Neural cell (in vitro differentiated cells): ENCODE data around the gene ANGPTL7. TPM values are rescaled to one million over a fixed set of nuclear protein-coding genes. Genes with fewer than 3 reads are reported as not detected.

Experiments
- H2AFZ ChIP-seq: fragments of 200-600, 300-800 bp; sonication (generic), shearing (Covaris generic); 2 replicates; pipeline ENCODE4 v1.6.0; 2014; ENCODE audit warnings: low read depth, mild to moderate bottlenecking, antibody characterized with exemption, low read length, moderate library complexity
- H3F3A ChIP-seq: fragments of 200-600 bp; shearing (Covaris generic); 2 replicates; pipeline ENCODE4 v1.6.1; 2016; ENCODE audit warnings: mild to moderate bottlenecking, moderate library complexity, mixed read lengths, antibody characterized with exemption, low read length; ENCODE audit not compliant: insufficient read depth, poor library complexity, severe bottlenecking
- H3K27ac ChIP-seq: fragments of 200-600, 300-800 bp; sonication (generic), shearing (Covaris generic); 2 replicates; pipeline ENCODE4 v1.5.1; 2014; ENCODE audit warnings: mild to moderate bottlenecking, low read length, moderate library complexity
- H3K27me3 ChIP-seq: fragments of 300-800, 200-600 bp; sonication (generic), shearing (Covaris generic); 2 replicates; pipeline ENCODE4 v1.6.0; 2014; ENCODE audit warnings: mild to moderate bottlenecking, low read depth, low read length, moderate library complexity; ENCODE audit not compliant: insufficient read depth
- H3K36me3 ChIP-seq: fragments of 300-800, 200-600 bp; sonication (generic), shearing (Covaris generic); 2 replicates; pipeline ENCODE4 v1.5.1; 2014; ENCODE audit warnings: mild to moderate bottlenecking, antibody characterized with exemption, low read length, moderate library complexity; ENCODE audit not compliant: insufficient read depth
- H3K4me2 ChIP-seq: fragments of 300-800, 200-600 bp; sonication (generic), shearing (Covaris generic); 2 replicates; pipeline ENCODE4 v1.6.0; 2014; ENCODE audit warnings: mild to moderate bottlenecking, low read length
- H3K4me3 ChIP-seq: fragments of 300-800, 200-600 bp; sonication (generic), shearing (Covaris generic); 2 replicates; pipeline ENCODE4 v1.5.1; 2014; ENCODE audit warnings: mild to moderate bottlenecking, low read length, moderate library complexity
- H3K79me2 ChIP-seq: fragments of 200-600 bp; shearing (Covaris generic); replicated peaks from 2 replicates; pipeline ENCODE4 v1.6.0; 2014; ENCODE audit warnings: mild to moderate bottlenecking, low read length, moderate library complexity; ENCODE audit not compliant: insufficient read depth
- H3K9ac ChIP-seq: fragments of 300-800, 200-600 bp; sonication (generic), shearing (Covaris generic); 2 replicates; pipeline ENCODE4 v1.6.1; 2016; ENCODE audit warnings: mild to moderate bottlenecking, low read length, mixed read lengths
- H3K9me2 ChIP-seq: fragments of 200-600 bp; shearing (Covaris generic); 2 replicates; pipeline ENCODE4 v1.6.1; 2016; ENCODE audit warnings: mild to moderate bottlenecking, low read length, mixed read lengths; ENCODE audit not compliant: insufficient read depth
- H3K9me3 ChIP-seq: fragments of 200-600, 300-800 bp; sonication (generic), shearing (Covaris generic); 2 replicates; pipeline ENCODE4 v1.6.1; 2016; ENCODE audit warnings: mild to moderate bottlenecking, mixed run types, low read length, moderate library complexity, mixed read lengths
- H4K20me1 ChIP-seq: fragments of 200-600 bp; shearing (Covaris generic); 2 replicates; pipeline ENCODE4 v1.6.1; 2016; ENCODE audit warnings: mild to moderate bottlenecking, mixed run types; ENCODE audit not compliant: insufficient read depth
- CTCF ChIP-seq: fragments of 450-650 bp; IDR thresholded peaks from 2 replicates; pipeline ENCODE4 v1.5.1; 2014; ENCODE audit warnings: antibody characterized with exemption, mild to moderate bottlenecking, moderate library complexity; ENCODE audit not compliant: poor library complexity, severe bottlenecking
- EP300 ChIP-seq: fragments of 450-650 bp; conservative IDR thresholded peaks from 2 replicates; pipeline ENCODE4 v1.6.1; 2014; ENCODE audit warnings: antibody characterized with exemption, mild to moderate bottlenecking, moderate library complexity; ENCODE audit not compliant: poor library complexity, severe bottlenecking
- EZH2 ChIP-seq: fragments of 200-600, 300-800 bp; shearing (Covaris generic), sonication (generic); IDR thresholded peaks from 2 replicates; pipeline ENCODE4 v1.6.1; 2014; ENCODE audit warnings: antibody characterized with exemption, low read length, borderline replicate concordance, mild to moderate bottlenecking; ENCODE audit not compliant: insufficient read depth, poor library complexity, severe bottlenecking
- MXI1 ChIP-seq: fragments of 450-650 bp; conservative IDR thresholded peaks from 2 replicates; pipeline ENCODE4 v1.6.1; 2014; ENCODE audit warnings: antibody characterized with exemption, mild to moderate bottlenecking; ENCODE audit not compliant: poor library complexity, severe bottlenecking
- POLR2AphosphoS5 ChIP-seq: IDR thresholded peaks from 2 replicates; pipeline ENCODE4 v1.6.1; 2012
- RAD21 ChIP-seq: fragments of 450-650 bp; conservative IDR thresholded peaks from 2 replicates; pipeline ENCODE4 v1.6.1; 2014; ENCODE audit warnings: antibody characterized with exemption, mild to moderate bottlenecking, moderate library complexity
- SMC3 ChIP-seq: fragments of 450-650 bp; conservative IDR thresholded peaks from 2 replicates; pipeline ENCODE4 v1.6.1; 2014; ENCODE audit warnings: antibody characterized with exemption, mild to moderate bottlenecking, moderate library complexity; ENCODE audit not compliant: poor library complexity
- TAF1 ChIP-seq: IDR thresholded peaks from 2 replicates; pipeline ENCODE4 v1.6.1; 2012; ENCODE audit warnings: low read depth
- polyA plus RNA-seq: library from polyadenylated mRNA; depleted of rRNA; stranded (reverse); fragments of >200 nt; gene quantifications from 2 replicates; pipeline ENCODE4 v1.2.3, GENCODE V29; 2014
- TF ChIP-seq, protein P1 (sequence below): IDR thresholded peaks from 2 replicates; pipeline ENCODE4 v1.6.1; 2012; ENCODE audit warnings: borderline replicate concordance

The ANGPTL7 gene
- polyA plus RNA-seq, 1 donor from 2014 or later: not detected

GRCh38 chr1:11151114-11151513, 38.0 kb upstream of the ANGPTL7 start:
- H3K27me3 ChIP-seq: no peaks in the 10 kb centered on the region
- no peak overlapping the region for H3K4me2 ChIP-seq
- TF ChIP-seq MXI1 (no peak), EZH2 (no peak), RAD21 (no peak)
- TF ChIP-seq, protein P1, sequence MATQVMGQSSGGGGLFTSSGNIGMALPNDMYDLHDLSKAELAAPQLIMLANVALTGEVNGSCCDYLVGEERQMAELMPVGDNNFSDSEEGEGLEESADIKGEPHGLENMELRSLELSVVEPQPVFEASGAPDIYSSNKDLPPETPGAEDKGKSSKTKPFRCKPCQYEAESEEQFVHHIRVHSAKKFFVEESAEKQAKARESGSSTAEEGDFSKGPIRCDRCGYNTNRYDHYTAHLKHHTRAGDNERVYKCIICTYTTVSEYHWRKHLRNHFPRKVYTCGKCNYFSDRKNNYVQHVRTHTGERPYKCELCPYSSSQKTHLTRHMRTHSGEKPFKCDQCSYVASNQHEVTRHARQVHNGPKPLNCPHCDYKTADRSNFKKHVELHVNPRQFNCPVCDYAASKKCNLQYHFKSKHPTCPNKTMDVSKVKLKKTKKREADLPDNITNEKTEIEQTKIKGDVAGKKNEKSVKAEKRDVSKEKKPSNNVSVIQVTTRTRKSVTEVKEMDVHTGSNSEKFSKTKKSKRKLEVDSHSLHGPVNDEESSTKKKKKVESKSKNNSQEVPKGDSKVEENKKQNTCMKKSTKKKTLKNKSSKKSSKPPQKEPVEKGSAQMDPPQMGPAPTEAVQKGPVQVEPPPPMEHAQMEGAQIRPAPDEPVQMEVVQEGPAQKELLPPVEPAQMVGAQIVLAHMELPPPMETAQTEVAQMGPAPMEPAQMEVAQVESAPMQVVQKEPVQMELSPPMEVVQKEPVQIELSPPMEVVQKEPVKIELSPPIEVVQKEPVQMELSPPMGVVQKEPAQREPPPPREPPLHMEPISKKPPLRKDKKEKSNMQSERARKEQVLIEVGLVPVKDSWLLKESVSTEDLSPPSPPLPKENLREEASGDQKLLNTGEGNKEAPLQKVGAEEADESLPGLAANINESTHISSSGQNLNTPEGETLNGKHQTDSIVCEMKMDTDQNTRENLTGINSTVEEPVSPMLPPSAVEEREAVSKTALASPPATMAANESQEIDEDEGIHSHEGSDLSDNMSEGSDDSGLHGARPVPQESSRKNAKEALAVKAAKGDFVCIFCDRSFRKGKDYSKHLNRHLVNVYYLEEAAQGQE: no peak
- no peak overlapping the region for H2AFZ ChIP-seq
- H3K9me3 ChIP-seq: no peaks in the 10 kb centered on the region
- H3F3A ChIP-seq: no peaks in the 10 kb centered on the region
- no peaks in the 10 kb centered on the region for H3K79me2 ChIP-seq
- no peak overlapping the region for H3K27ac ChIP-seq
- H3K9me2 ChIP-seq: no peaks in the 10 kb centered on the region
- no peaks in the 10 kb centered on the region for H4K20me1 ChIP-seq
- H3K36me3 ChIP-seq: no peaks in the 10 kb centered on the region
- H3K9ac ChIP-seq: no peak overlapping the region
- no peak overlapping the region for H3K4me3 ChIP-seq

GRCh38 chr1:11151826-11152612, 37.1 kb upstream of the ANGPTL7 start:
- Histone ChIP-seq H3K9ac (no peak overlapping the region), H3K9me2 (no peaks in the 10 kb centered on the region), H3K4me2 (no peak overlapping the region), H4K20me1 (no peaks in the 10 kb centered on the region), H3F3A (no peaks in the 10 kb centered on the region), H3K27ac (no peak overlapping the region), H3K36me3 (no peaks in the 10 kb centered on the region), H2AFZ (no peak overlapping the region), H3K9me3 (no peaks in the 10 kb centered on the region), H3K4me3 (no peak overlapping the region), H3K79me2 (no peaks in the 10 kb centered on the region), H3K27me3 (no peaks in the 10 kb centered on the region)
- TF ChIP-seq RAD21: no peak
- TF ChIP-seq, protein P1: no peak
- TF ChIP-seq CTCF: no peak
- TF ChIP-seq TAF1: no peak
- TF ChIP-seq SMC3: no peak
- TF ChIP-seq MXI1: no peak
- no peak for TF ChIP-seq POLR2AphosphoS5
- TF ChIP-seq EP300: no peak
- no peak for TF ChIP-seq EZH2
